Activated T-helper 2 cell treated with anti-CD3 and anti-CD28 coated beads, Interferon-gamma antibody, Interleukin-2, Interleukin-4, amounts not matched to agents 10 μg/mL and 5 μg/mL and 100 μg/mL, durations not matched to agents 14 hours and 24 hours and 36 hours (primary cell): ENCODE results near the gene KSR2. TPM values are rescaled to one million over a fixed set of nuclear protein-coding genes. Genes with fewer than 3 reads are reported as not detected.

Source experiments
- DNase-seq: peaks from one replicate; pipeline ENCODE4 v3.0.0; 2021; ENCODE audit warnings: low spot score
- H3K27ac Mint-ChIP-seq: one replicate; pipeline ENCODE4 v1.8.0; 2021; ENCODE audit warnings: mixed read lengths
- H3K27me3 Mint-ChIP-seq: one replicate; pipeline ENCODE4 v1.8.0; 2021; ENCODE audit warnings: low read depth, mixed read lengths
- H3K36me3 Mint-ChIP-seq: one replicate; pipeline ENCODE4 v1.8.0; 2021; ENCODE audit warnings: low read depth, mixed read lengths
- H3K4me1 Mint-ChIP-seq: one replicate; pipeline ENCODE4 v1.8.0; 2021; ENCODE audit warnings: low read depth, mixed read lengths
- H3K4me3 Mint-ChIP-seq: one replicate; pipeline ENCODE4 v1.8.0; 2021; ENCODE audit warnings: low read depth, mild to moderate bottlenecking, moderate library complexity, mixed read lengths
- H3K9me3 Mint-ChIP-seq: one replicate; pipeline ENCODE4 v1.8.0; 2021; ENCODE audit warnings: mixed read lengths
- intact Hi-C: fragments of 100-400 bp; cut with micrococcal nuclease; formaldehyde crosslinking; loops from one replicate; pipeline ENCODE4 v1.15.1; 2023
- total RNA-seq: library from RNA; stranded (reverse); gene quantifications from 2 replicates; pipeline ENCODE4 v1.2.3, GENCODE V29; 2022

KSR2 gene
- total RNA-seq, 1 donor from 2014 or later = 0.09 TPM

- H3K9me3 Mint-ChIP-seq = peaks cover 4% of the 10 kb centered on the region
- intact Hi-C loops = no loop called here
- H3K4me3 Mint-ChIP-seq = no peak overlapping the region
- no peaks in the 10 kb centered on the region for H3K36me3 Mint-ChIP-seq
- no peak for DNase-seq
- no peak overlapping the region for H3K27ac Mint-ChIP-seq
- no peaks in the 10 kb centered on the region for H3K27me3 Mint-ChIP-seq
- H3K4me1 Mint-ChIP-seq = no peaks in the 10 kb centered on the region
Observed at GRCh38 chr12:117986705-117987469, 18.1 kb upstream of the KSR2 start.

- Mint-ChIP-seq H3K36me3 (no peaks in the 10 kb centered on the region), H3K9me3 (peaks cover 4% of the 10 kb centered on the region), H3K4me1 (no peaks in the 10 kb centered on the region), H3K4me3 (no peak overlapping the region), H3K27ac (no peak overlapping the region), H3K27me3 (peaks cover 2% of the 10 kb centered on the region)
- intact Hi-C loops = no loop called here
- no peak for DNase-seq
Observed at GRCh38 chr12:117985182-117985581, 16.4 kb upstream of the KSR2 start.

- Mint-ChIP-seq H3K4me1 (no peaks in the 10 kb centered on the region), H3K27me3 (peaks cover 2% of the 10 kb centered on the region), H3K27ac (no peak overlapping the region), H3K9me3 (no peaks in the 10 kb centered on the region), H3K36me3 (no peaks in the 10 kb centered on the region), H3K4me3 (no peak overlapping the region)
- intact Hi-C loops = no loop called here
- no peak for DNase-seq
Observed at GRCh38 chr12:117981267-117981666, 12.5 kb upstream of the KSR2 start.

GRCh38 chr12:117980616-117981015 lies 11.8 kb upstream of the KSR2 start:
- no peaks in the 10 kb centered on the region for H3K9me3 Mint-ChIP-seq
- peaks cover 2% of the 10 kb centered on the region for H3K27me3 Mint-ChIP-seq
- H3K4me3 Mint-ChIP-seq = no peak overlapping the region
- intact Hi-C loops = no loop called here
- H3K27ac Mint-ChIP-seq = no peak overlapping the region
- no peaks in the 10 kb centered on the region for H3K36me3 Mint-ChIP-seq
- DNase-seq = no peak
- no peaks in the 10 kb centered on the region for H3K4me1 Mint-ChIP-seq

- Mint-ChIP-seq H3K4me1 (no peaks in the 10 kb centered on the region), H3K9me3 (no peaks in the 10 kb centered on the region), H3K36me3 (no peaks in the 10 kb centered on the region), H3K27ac (no peak overlapping the region), H3K4me3 (no peak overlapping the region), H3K27me3 (peaks cover 2% of the 10 kb centered on the region)
- intact Hi-C loops = no loop called here
- DNase-seq = no peak
Observed at GRCh38 chr12:117977373-117977772, 8.6 kb upstream of the KSR2 start.

GRCh38 chr12:117975006-117975405 lies 6.2 kb upstream of the KSR2 start:
- peaks cover 5% of the 10 kb centered on the region for H3K27me3 Mint-ChIP-seq
- intact Hi-C loops = no loop called here
- no peaks in the 10 kb centered on the region for H3K36me3 Mint-ChIP-seq
- DNase-seq = no peak
- no peak overlapping the region for H3K4me3 Mint-ChIP-seq
- no peak overlapping the region for H3K27ac Mint-ChIP-seq
- H3K4me1 Mint-ChIP-seq = no peaks in the 10 kb centered on the region
- peaks cover 12% of the 10 kb centered on the region for H3K9me3 Mint-ChIP-seq

GRCh38 chr12:117972301-117972700 lies 3.5 kb upstream of the KSR2 start:
- peaks cover 24% of the 10 kb centered on the region for H3K27me3 Mint-ChIP-seq
- no peak overlapping the region for H3K27ac Mint-ChIP-seq

GRCh38 chr12:117970334-117970733 lies 1.5 kb upstream of the KSR2 start:
- Mint-ChIP-seq H3K27me3 (peaks cover 41% of the 10 kb centered on the region), H3K36me3 (no peaks in the 10 kb centered on the region), H3K4me1 (peaks cover 4% of the 10 kb centered on the region)

More at GRCh38 chr12:117972301-117972700, 3.5 kb upstream of the KSR2 start:
- intact Hi-C loops = no loop called here
- DNase-seq = no peak
- Mint-ChIP-seq H3K36me3 (no peaks in the 10 kb centered on the region), H3K4me1 (peaks cover 4% of the 10 kb centered on the region), H3K9me3 (peaks cover 12% of the 10 kb centered on the region), H3K4me3 (no peak overlapping the region)

GRCh38 chr12:117968151-117968789 lies 520 bp downstream of the KSR2 start:
- peak overlapping the region; percentile 84 for H3K4me3 Mint-ChIP-seq
- H3K27me3 Mint-ChIP-seq = peaks cover 41% of the 10 kb centered on the region
- intact Hi-C loops = loop anchor here (5.0 kb wide), 1 partner anchor 94 kb away; the partner anchor contains the start of gene WSB2
- H3K36me3 Mint-ChIP-seq = no peaks in the 10 kb centered on the region
- peaks cover 4% of the 10 kb centered on the region for H3K4me1 Mint-ChIP-seq
- H3K27ac Mint-ChIP-seq = no peak overlapping the region
- H3K9me3 Mint-ChIP-seq = peaks cover 12% of the 10 kb centered on the region
- DNase-seq = no peak

More at GRCh38 chr12:117970334-117970733, 1.5 kb upstream of the KSR2 start:
- intact Hi-C loops = no loop called here
- H3K27ac Mint-ChIP-seq = no peak overlapping the region
- no peak for DNase-seq
- H3K4me3 Mint-ChIP-seq = no peak overlapping the region
- peaks cover 12% of the 10 kb centered on the region for H3K9me3 Mint-ChIP-seq

- no peak overlapping the region for H3K27ac Mint-ChIP-seq
- H3K4me1 Mint-ChIP-seq = peaks cover 4% of the 10 kb centered on the region
- no peak overlapping the region for H3K4me3 Mint-ChIP-seq
- intact Hi-C loops = loop anchor here (5.0 kb wide), 1 partner anchor 95 kb away; the partner anchor contains the start of gene WSB2
- no peaks in the 10 kb centered on the region for H3K36me3 Mint-ChIP-seq
- peaks cover 41% of the 10 kb centered on the region for H3K27me3 Mint-ChIP-seq
- no peak for DNase-seq
- H3K9me3 Mint-ChIP-seq = peaks cover 12% of the 10 kb centered on the region
Observed at GRCh38 chr12:117967512-117967911, 1.3 kb downstream of the KSR2 start.

- DNase-seq = no peak
- Mint-ChIP-seq H3K36me3 (no peaks in the 10 kb centered on the region), H3K27me3 (peaks cover 41% of the 10 kb centered on the region), H3K27ac (no peak overlapping the region), H3K4me3 (no peak overlapping the region), H3K9me3 (peaks cover 11% of the 10 kb centered on the region), H3K4me1 (peaks cover 4% of the 10 kb centered on the region)
- intact Hi-C loops = loop anchor here (5.0 kb wide), 1 partner anchor 95 kb away; the partner anchor contains the start of gene WSB2
Observed at GRCh38 chr12:117967043-117967442, 1.7 kb downstream of the KSR2 start.

GRCh38 chr12:117966511-117966910 lies 2.3 kb downstream of the KSR2 start:
- Mint-ChIP-seq H3K4me3 (no peak overlapping the region), H3K36me3 (no peaks in the 10 kb centered on the region), H3K9me3 (peaks cover 6% of the 10 kb centered on the region), H3K27me3 (peaks cover 41% of the 10 kb centered on the region), H3K4me1 (peaks cover 4% of the 10 kb centered on the region), H3K27ac (no peak overlapping the region)
- intact Hi-C loops = loop anchor here (5.0 kb wide), 1 partner anchor 96 kb away; the partner anchor contains the start of gene WSB2
- DNase-seq = no peak

GRCh38 chr12:117963836-117964235 lies 5.0 kb downstream of the KSR2 start:
- Mint-ChIP-seq H3K27me3 (peaks cover 32% of the 10 kb centered on the region), H3K9me3 (no peaks in the 10 kb centered on the region), H3K27ac (no peak overlapping the region), H3K4me1 (peaks cover 1% of the 10 kb centered on the region), H3K36me3 (no peaks in the 10 kb centered on the region), H3K4me3 (no peak overlapping the region)
- DNase-seq = no peak
- intact Hi-C loops = no loop called here
